Liver (tissue), 9 donors: ENCODE results near the gene BTNL2. TPM values are rescaled to one million over a fixed set of nuclear protein-coding genes. Genes with fewer than 3 reads are reported as not detected.

Experiments used
- DNase-seq: peaks from one replicate; pipeline ENCODE4 v3.0.0-alpha.2; 2017; ENCODE audit warnings: low spot score
- H3K27ac ChIP-seq, 2 donors: one replicate each; pipeline ENCODE4 v1.7.0; 2013; ENCODE audit warnings: inconsistent platforms in 2 of 2, low read length in 2 of 2, control low read depth in 1 of 2, low read depth in 1 of 2, mild to moderate bottlenecking in 1 of 2
- H3K27me3 ChIP-seq, 4 donors: one replicate each; pipeline versions ENCODE4 v1.6.1 to v1.7.0; 2013; ENCODE audit warnings: low read length in 3 of 4, inconsistent platforms in 1 of 4, mild to moderate bottlenecking in 1 of 4, moderate library complexity in 1 of 4; ENCODE audit not compliant: control insufficient read depth in 4 of 4, insufficient read depth in 4 of 4
- H3K36me3 ChIP-seq, 4 donors: one replicate each; pipeline versions ENCODE4 v1.6.1 to v1.7.0; 2013; ENCODE audit warnings: low read length in 3 of 4, mild to moderate bottlenecking in 3 of 4, low read depth in 1 of 4, moderate library complexity in 1 of 4; ENCODE audit not compliant: control insufficient read depth in 4 of 4, insufficient read depth in 3 of 4
- H3K4me1 ChIP-seq, 4 donors: one replicate each; pipeline versions ENCODE4 v1.6.1 to v1.7.0; 2013; ENCODE audit warnings: low read length in 3 of 4, mild to moderate bottlenecking in 3 of 4, moderate library complexity in 1 of 4; ENCODE audit not compliant: control insufficient read depth in 4 of 4, insufficient read depth in 4 of 4
- H3K4me3 ChIP-seq, 3 donors: one replicate each; pipeline versions ENCODE4 v1.6.1 to v1.7.0; 2013; ENCODE audit warnings: low read length in 3 of 3, control low read depth in 1 of 3, low read depth in 1 of 3, mild to moderate bottlenecking in 1 of 3
- H3K9ac ChIP-seq, 2 donors: one replicate each; pipeline ENCODE4 v1.7.0; 2013; ENCODE audit warnings: low read length in 2 of 2, mild to moderate bottlenecking in 2 of 2, moderate library complexity in 2 of 2, control low read depth in 1 of 2, low read depth in 1 of 2
- H3K9me3 ChIP-seq, 4 donors: one replicate each; pipeline versions ENCODE4 v1.6.1 to v1.7.0; 2013; ENCODE audit warnings: low read length in 3 of 4; ENCODE audit not compliant: control insufficient read depth in 4 of 4
- ATF3 ChIP-seq: IDR thresholded peaks from 2 replicates; pipeline ENCODE4 v1.6.1; 2016; ENCODE audit warnings: antibody characterized with exemption
- CTCF ChIP-seq: fragments of 150-350 bp; IDR thresholded peaks from 2 replicates; pipeline ENCODE4 v1.5.1; 2017; ENCODE audit warnings: improper control_type of control experiment, low read depth, low read length; ENCODE audit not compliant: missing input control
- FOXA1 ChIP-seq: IDR thresholded peaks from 2 replicates; pipeline ENCODE4 v1.6.1; 2016; ENCODE audit warnings: antibody characterized with exemption
- FOXA2 ChIP-seq: IDR thresholded peaks from 2 replicates; pipeline ENCODE4 v1.6.1; 2016; ENCODE audit warnings: antibody characterized with exemption
- HNF4A ChIP-seq, 2 donors: conservative IDR thresholded peaks; 2 replicates each; pipeline ENCODE4 v1.6.1; 2016; ENCODE audit warnings: antibody characterized with exemption in 2 of 2, mild to moderate bottlenecking in 2 of 2
- JUND ChIP-seq, 2 donors: IDR thresholded peaks; 2 replicates each; pipeline ENCODE4 v1.6.1; 2016; ENCODE audit warnings: antibody characterized with exemption in 2 of 2
- MAX ChIP-seq: IDR thresholded peaks from 2 replicates; pipeline ENCODE4 v1.6.1; 2016; ENCODE audit warnings: antibody characterized with exemption
- RAD21 ChIP-seq, 2 donors: IDR thresholded peaks; 2 replicates each; pipeline ENCODE4 v1.6.1; 2016; ENCODE audit warnings: antibody characterized with exemption in 2 of 2, mild to moderate bottlenecking in 2 of 2
- REST ChIP-seq: IDR thresholded peaks from 2 replicates; pipeline ENCODE4 v1.6.1; 2016; ENCODE audit warnings: antibody characterized with exemption, mild to moderate bottlenecking
- SP1 ChIP-seq: IDR thresholded peaks from 2 replicates; pipeline ENCODE4 v1.6.1; 2018; ENCODE audit warnings: antibody characterized with exemption, mild to moderate bottlenecking
- TAF1 ChIP-seq: conservative IDR thresholded peaks from 2 replicates; pipeline ENCODE4 v1.6.1; 2016; ENCODE audit warnings: antibody characterized with exemption, mild to moderate bottlenecking
- YY1 ChIP-seq: IDR thresholded peaks from 2 replicates; pipeline ENCODE4 v1.6.1; 2016; ENCODE audit warnings: antibody characterized with exemption, mild to moderate bottlenecking
- ZBTB33 ChIP-seq: IDR thresholded peaks from 2 replicates; pipeline ENCODE4 v1.6.1; 2016; ENCODE audit warnings: antibody characterized with exemption
- WGBS: extraction: QIAGEN DNeasy Blood & Tissue Kit; methylation state at CpG from one replicate; pipeline ENCODE4 v1.1.7; 2013; 5-methylcytosine and 5-hydroxymethylcytosine counted together
- polyA plus RNA-seq, 2 donors: library from polyadenylated mRNA; stranded (reverse) in 1 of 2; unstranded in 1 of 2; fragments of 200-250 nt in 1 of 2; fragments of >200 nt in 1 of 2; fragmentation: Nextera tagmentation in 1 of 2; extraction: Ambion mirVana in 1 of 2; gene quantifications; one replicate each; pipeline versions ENCODE4 v1.2.1 to v1.2.3, GENCODE V29; 2013 to 2015
- total RNA-seq, 2 donors: library from RNA; depleted of rRNA; stranded (reverse); fragments of >200 nt; gene quantifications; one replicate each; pipeline ENCODE4 v1.2.3, GENCODE V29; 2014
- donor health status: healthy.
- donor health status: healthy.
- donor health status: healthy.
- donor health status: healthy.
- donor health status: healthy.

BTNL2 gene
- total and polyA plus RNA-seq, 4 donors: not detected

- TF ChIP-seq REST (no peak), RAD21 (IDR thresholded peaks at IDR 0.05) (no peak), HNF4A (conservative IDR thresholded peaks at IDR 0.05) (no peak), FOXA2 (no peak), YY1 (no peak), TAF1 (no peak), JUND (IDR thresholded peaks at IDR 0.05) (no peak)
Observed at GRCh38 chr6:32442977-32443552, 36.1 kb upstream of the BTNL2 start (continued).

- TF ChIP-seq MAX (no peak), FOXA2 (no peak), ATF3 (no peak), ZBTB33 (no peak), JUND (IDR thresholded peaks at IDR 0.05) (no peak), YY1 (no peak), RAD21 (IDR thresholded peaks at IDR 0.05) (no peak), CTCF (no peak), FOXA1 (no peak), SP1 (no peak), HNF4A (conservative IDR thresholded peaks at IDR 0.05) (no peak)
- DNase-seq: no peak
- Histone ChIP-seq H3K9ac (no peak overlapping the region), H3K4me3 (no peak overlapping the region), H3K36me3 (no peaks in the 10 kb centered on the region), H3K27ac (no peak overlapping the region), H3K27me3 (peaks cover 0 to 1% (median 0%) of the 10 kb centered on the region in 4 donors), H3K4me1 (no peaks in the 10 kb centered on the region), H3K9me3 (no peaks in the 10 kb centered on the region)
- 83% methylated on average over 7 of the region's 7 CpGs for WGBS
Observed at GRCh38 chr6:32442243-32442667, 35.3 kb upstream of the BTNL2 start.
